22Rv1 (cell line): ENCODE results near the gene FAM83F.
"Not testable (repeated sequence)": the region's sequence is repeated elsewhere in the genome, so short reads cannot be mapped to it uniquely, and the experiment has no call there.

Experiments
- H3K27ac ChIP-seq: fragments of 450-650 bp; 2 replicates; pipeline ENCODE4 v1.5.1; 2017
- ZFX ChIP-seq: fragments of 450-650 bp; IDR thresholded peaks from 2 replicates; pipeline ENCODE4 v1.6.1; 2017; ENCODE audit warnings: antibody characterized with exemption, borderline replicate concordance
- TF ChIP-seq, protein P1 (sequence below): fragments of 450-650 bp; IDR thresholded peaks from 2 replicates; pipeline ENCODE4 v1.5.1; 2017; ENCODE audit warnings: mild to moderate bottlenecking

Gene FAM83F

DNA sequence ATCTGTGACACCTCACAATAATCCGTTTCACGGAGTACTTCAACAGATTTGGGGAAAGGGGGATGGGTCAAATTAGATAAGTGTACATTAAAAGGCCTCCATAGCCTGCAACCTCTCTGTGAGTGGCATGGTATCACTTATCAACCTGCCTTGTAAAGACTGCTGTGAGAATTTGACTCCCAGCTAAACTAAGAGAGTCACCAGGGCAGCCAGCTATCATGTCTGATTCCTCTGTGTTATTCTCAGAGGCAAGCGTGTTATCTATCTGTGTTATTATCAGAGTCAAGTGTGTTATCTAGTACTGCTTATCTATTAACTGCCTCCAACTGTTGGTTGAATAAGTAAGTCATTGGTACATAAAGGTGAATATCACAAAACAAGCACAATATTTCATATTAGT is 4.1 kb upstream of the FAM83F start:
- no peak for TF ChIP-seq ZFX
- TF ChIP-seq, protein P1, sequence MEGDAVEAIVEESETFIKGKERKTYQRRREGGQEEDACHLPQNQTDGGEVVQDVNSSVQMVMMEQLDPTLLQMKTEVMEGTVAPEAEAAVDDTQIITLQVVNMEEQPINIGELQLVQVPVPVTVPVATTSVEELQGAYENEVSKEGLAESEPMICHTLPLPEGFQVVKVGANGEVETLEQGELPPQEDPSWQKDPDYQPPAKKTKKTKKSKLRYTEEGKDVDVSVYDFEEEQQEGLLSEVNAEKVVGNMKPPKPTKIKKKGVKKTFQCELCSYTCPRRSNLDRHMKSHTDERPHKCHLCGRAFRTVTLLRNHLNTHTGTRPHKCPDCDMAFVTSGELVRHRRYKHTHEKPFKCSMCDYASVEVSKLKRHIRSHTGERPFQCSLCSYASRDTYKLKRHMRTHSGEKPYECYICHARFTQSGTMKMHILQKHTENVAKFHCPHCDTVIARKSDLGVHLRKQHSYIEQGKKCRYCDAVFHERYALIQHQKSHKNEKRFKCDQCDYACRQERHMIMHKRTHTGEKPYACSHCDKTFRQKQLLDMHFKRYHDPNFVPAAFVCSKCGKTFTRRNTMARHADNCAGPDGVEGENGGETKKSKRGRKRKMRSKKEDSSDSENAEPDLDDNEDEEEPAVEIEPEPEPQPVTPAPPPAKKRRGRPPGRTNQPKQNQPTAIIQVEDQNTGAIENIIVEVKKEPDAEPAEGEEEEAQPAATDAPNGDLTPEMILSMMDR = no peak

GRCh38 chr22:39991159-39991860 is 3.4 kb upstream of the FAM83F start:
- no peak overlapping the region for H3K27ac ChIP-seq
- no peak for TF ChIP-seq ZFX
- TF ChIP-seq, protein P1 = no peak

More for the DNA sequence above, 4.1 kb upstream of the FAM83F start:
- no peak overlapping the region for H3K27ac ChIP-seq

DNA sequence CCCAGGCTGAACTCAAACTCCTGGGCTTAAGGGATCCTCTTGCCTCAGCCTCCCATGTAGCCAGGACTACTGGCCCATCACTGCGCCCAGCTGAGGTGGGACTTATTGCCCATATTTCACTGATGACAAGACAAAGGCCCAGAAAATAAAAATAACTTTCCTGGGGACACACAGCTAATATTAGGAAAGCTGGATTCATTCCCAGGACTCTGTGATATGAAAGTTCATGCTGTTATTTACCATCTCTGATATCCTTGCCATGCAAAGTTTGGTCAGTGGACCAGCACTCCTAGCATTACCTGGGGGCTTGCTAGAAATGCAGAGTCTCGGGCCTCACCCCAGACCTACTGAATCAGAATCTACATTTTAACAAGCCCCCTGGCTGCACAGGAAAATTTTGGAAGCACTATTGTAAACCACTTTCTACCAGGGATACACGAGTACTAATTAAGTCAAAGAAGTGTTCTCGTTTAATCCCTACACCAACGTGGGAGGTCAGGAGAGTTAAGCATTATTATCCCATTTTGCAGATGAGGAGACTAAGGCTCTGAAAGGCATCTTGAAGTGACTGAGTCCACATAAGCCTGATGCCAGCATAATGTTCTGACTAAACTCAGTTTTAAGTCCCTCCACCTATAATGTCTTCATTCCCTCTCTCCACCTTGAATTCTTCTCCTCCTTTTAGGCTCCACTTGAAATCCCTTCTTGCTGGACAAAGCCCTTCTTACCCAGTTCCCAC is 2.5 kb upstream of the FAM83F start:
- TF ChIP-seq, protein P1 = no peak
- TF ChIP-seq ZFX = no peak
- no peak overlapping the region for H3K27ac ChIP-seq

DNA sequence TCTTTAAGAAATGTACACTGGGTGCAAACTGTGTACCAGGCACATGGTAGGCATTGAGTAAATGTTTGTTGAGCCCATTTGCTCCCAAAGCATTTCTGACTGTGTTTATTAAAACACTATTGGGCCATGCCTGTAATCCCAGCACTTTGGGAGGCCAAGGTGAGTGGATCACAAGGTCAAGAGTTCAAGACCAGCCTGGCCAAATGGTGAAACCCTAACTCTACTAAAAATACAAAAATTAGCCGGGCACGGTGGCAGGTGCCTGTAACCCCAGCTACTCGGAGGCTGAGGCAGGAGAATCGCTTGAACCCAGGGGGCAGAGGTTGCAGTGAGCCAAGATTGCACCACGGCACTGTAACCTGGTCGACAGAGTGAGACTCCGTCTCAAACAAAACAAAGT is 1.9 kb upstream of the FAM83F start:
- not testable (repeated sequence) for H3K27ac ChIP-seq

- TF ChIP-seq, protein P1 = no peak
- TF ChIP-seq ZFX = no peak
- H3K27ac ChIP-seq = peak overlapping the region; percentile 49; the same call in 1 of the 2 replicates
These were observed 651 bp upstream of the FAM83F start for GRCh38 chr22:39994041-39994565.

DNA sequence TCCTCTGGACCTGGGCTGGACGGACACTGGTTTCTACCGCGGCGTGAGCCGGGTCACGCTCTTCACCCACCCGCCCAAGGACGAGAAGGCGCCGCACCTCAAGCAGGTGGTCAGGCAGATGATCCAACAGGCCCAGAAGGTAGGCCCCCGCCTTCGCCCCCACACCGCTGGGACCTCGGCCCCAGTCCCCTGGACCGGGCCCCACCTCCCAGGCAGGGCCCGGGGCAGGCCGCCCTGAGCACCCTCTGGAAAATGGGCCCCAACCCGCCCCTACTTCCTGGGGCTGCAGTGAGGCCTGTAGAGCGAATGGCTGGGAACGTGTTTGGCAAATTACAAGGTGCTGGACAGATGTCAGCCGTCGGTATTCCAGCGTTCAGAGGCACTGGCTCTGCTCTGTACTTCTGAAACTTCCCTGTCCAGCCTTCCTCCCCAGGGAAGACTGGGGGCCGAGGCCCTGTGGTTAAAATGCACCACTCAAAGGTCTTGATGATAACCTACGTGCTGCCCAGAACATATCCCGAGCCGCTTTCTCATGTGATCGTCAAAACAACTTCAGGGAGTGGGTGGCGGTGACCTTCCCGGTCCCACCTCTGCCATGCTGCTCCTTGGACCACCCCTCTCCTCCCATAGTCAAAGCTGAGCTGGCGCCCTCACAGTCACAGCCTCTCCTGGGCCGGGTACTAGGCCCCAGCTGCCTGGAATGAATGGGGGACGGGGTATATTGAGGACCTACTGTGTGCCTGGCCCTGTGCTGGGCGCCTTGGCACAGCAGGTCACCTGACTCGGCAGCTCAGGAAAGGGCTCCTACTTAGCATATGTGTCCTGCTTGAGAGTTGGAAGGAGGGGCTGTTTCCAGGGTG is 869 bp downstream of the FAM83F start:
- TF ChIP-seq, protein P1 = no peak
- TF ChIP-seq ZFX = no peak
- H3K27ac ChIP-seq = peak overlapping the region; percentile 49

DNA sequence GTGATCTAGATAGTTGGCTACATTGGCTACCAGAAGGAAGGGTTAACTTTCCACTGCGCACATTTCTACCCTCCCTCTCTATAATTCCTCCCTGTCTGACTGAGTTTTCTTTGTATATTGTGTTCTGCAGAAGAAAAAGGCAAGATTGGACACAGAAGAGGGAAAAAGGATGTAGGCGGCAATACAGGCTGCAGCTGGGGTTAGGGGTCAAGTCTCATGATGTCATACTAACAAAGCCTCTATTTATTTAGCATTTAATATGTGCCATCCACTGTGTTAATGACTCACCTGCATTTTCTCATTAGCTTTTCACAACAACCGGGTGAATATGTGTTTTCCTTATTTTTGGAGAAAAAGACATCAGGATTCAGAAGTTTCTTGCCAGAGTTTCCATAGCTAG is 2.0 kb downstream of the FAM83F start:
- peak overlapping the region; percentile 25; the same call in 1 of the 2 replicates for H3K27ac ChIP-seq
- no peak for TF ChIP-seq ZFX
- TF ChIP-seq, protein P1 = no peak
